Suprapubic skin (tissue), 4 donors: Measurements from ENCODE around the gene SFXN5.

Experiments
- CTCF ChIP-seq, 2 donors: fragments of 200-600 bp in 1 of 2; fragments of 450-650 bp in 1 of 2; sonication (generic) in 1 of 2; IDR thresholded peaks; one replicate each; pipeline ENCODE4 v1.5.1; 2016 to 2019; ENCODE audit warnings: antibody characterized with exemption in 2 of 2, mild to moderate bottlenecking in 1 of 2, moderate library complexity in 1 of 2
- EP300 ChIP-seq: sonication (generic); formaldehyde crosslinking; IDR thresholded peaks from one replicate; pipeline ENCODE4 v1.6.1; 2017; ENCODE audit warnings: antibody characterized with exemption
- POLR2A ChIP-seq, 2 donors: fragments of 450-650 bp; IDR thresholded peaks; one replicate each; pipeline ENCODE4 v1.6.1; 2017; ENCODE audit warnings: antibody characterized with exemption in 2 of 2, mild to moderate bottlenecking in 2 of 2, moderate library complexity in 2 of 2
- POLR2AphosphoS5 ChIP-seq, 3 donors: sonication (generic); formaldehyde crosslinking; IDR thresholded peaks; one replicate each; pipeline ENCODE4 v1.6.1; 2017; ENCODE audit warnings: antibody characterized with exemption in 3 of 3

DNA sequence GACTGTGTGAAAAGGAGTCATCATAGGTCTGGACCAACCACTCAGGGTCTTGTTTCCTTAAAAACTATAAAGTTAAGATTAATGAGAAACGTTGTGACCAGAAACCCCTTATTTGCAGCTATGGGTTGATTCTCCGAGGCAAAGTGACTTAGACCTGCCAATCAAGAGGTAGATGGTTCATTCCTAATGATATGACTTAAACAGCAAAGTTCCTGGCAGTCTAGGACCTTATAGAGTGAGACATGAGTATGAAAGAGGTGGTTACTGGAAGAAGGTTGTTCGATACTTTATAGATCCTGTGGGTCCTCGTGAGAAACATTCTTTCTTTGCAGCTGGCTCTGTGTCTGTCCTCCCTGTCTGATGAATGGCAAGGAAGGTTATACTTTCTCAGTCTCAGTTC is 8.0 kb downstream of the SFXN5 start:
- no peak for TF ChIP-seq CTCF (IDR thresholded peaks at IDR 0.05)
- TF ChIP-seq POLR2AphosphoS5 (IDR thresholded peaks at IDR 0.05): no peak
- no peak for TF ChIP-seq EP300
- no peak for TF ChIP-seq POLR2A (IDR thresholded peaks at IDR 0.05)
